GM23338 (cell line): ENCODE data around the gene KCNIP1. TPM values are rescaled to one million over a fixed set of nuclear protein-coding genes. Genes with fewer than 3 reads are reported as not detected.

ENCODE experiments used
- ATAC-seq: fragments of 200-7000 bp; cut with Tn5 transposase; 3 replicates; pipeline ENCODE4 v1.9.1; 2020
- DNase-seq: peaks from one replicate; pipeline ENCODE4 v3.0.0-alpha.2; 2015; ENCODE audit warnings: low spot score
- H2AFZ ChIP-seq: fragments of 200-600 bp; sonication (generic); 2 replicates; pipeline ENCODE4 v1.8.0; 2016; ENCODE audit warnings: antibody characterized with exemption, mild to moderate bottlenecking, moderate library complexity
- H3F3A ChIP-seq: fragments of 200-600 bp; sonication (generic); replicated peaks from 2 replicates; pipeline ENCODE4 v1.8.0; 2017; ENCODE audit warnings: antibody characterized with exemption, mixed run types, low read depth
- H3K27ac ChIP-seq: fragments of 200-600 bp; sonication (generic); 2 replicates; pipeline ENCODE4 v1.6.1; 2016; ENCODE audit warnings: low read depth
- H3K27me3 ChIP-seq: fragments of 200-600 bp; sonication (generic); 2 replicates; pipeline ENCODE4 v1.8.0; 2016; ENCODE audit warnings: mild to moderate bottlenecking, mixed run types, moderate library complexity; ENCODE audit not compliant: insufficient read depth
- H3K36me3 ChIP-seq: fragments of 200-600 bp; sonication (generic); 2 replicates; pipeline ENCODE4 v1.8.0; 2016; ENCODE audit warnings: mild to moderate bottlenecking; ENCODE audit not compliant: insufficient read depth
- H3K4me1 ChIP-seq: fragments of 200-600 bp; sonication (generic); 2 replicates; pipeline ENCODE4 v1.8.0; 2016; ENCODE audit warnings: mild to moderate bottlenecking, moderate library complexity; ENCODE audit not compliant: insufficient read depth
- H3K4me2 ChIP-seq: fragments of 200-600 bp; sonication (generic); 2 replicates; pipeline ENCODE4 v1.7.1; 2017; ENCODE audit warnings: mixed run types
- H3K4me3 ChIP-seq: fragments of 200-600 bp; sonication (generic); 2 replicates; pipeline ENCODE4 v1.6.1; 2016; ENCODE audit warnings: mixed run types
- H3K79me2 ChIP-seq: fragments of 200-600 bp; sonication (generic); replicated peaks from 2 replicates; pipeline ENCODE4 v1.8.0; 2017; ENCODE audit warnings: mild to moderate bottlenecking; ENCODE audit not compliant: insufficient read depth
- H3K9me2 ChIP-seq: fragments of 200-600 bp; sonication (generic); 2 replicates; pipeline ENCODE4 v1.8.0; 2017; ENCODE audit not compliant: insufficient read depth
- H4K20me1 ChIP-seq: fragments of 200-600 bp; sonication (generic); replicated peaks from 2 replicates; pipeline ENCODE4 v1.8.0; 2017; ENCODE audit warnings: mild to moderate bottlenecking; ENCODE audit not compliant: insufficient read depth
- H3K27ac Mint-ChIP-seq: 2 replicates; pipeline ENCODE4 v1.8.0; 2020; ENCODE audit warnings: inconsistent platforms, mild to moderate bottlenecking, moderate library complexity, mixed read lengths
- H3K27me3 Mint-ChIP-seq: 3 replicates; pipeline ENCODE4 v1.8.0; 2022; ENCODE audit warnings: low read depth, mild to moderate bottlenecking, moderate library complexity, mixed read lengths, inconsistent platforms; ENCODE audit not compliant: insufficient read depth, poor library complexity
- H3K36me3 Mint-ChIP-seq: 3 replicates; pipeline ENCODE4 v1.8.0; 2021; ENCODE audit warnings: low read depth, mild to moderate bottlenecking, inconsistent platforms, moderate library complexity, mixed read lengths
- H3K4me1 Mint-ChIP-seq: 3 replicates; pipeline ENCODE4 v1.8.0; 2020; ENCODE audit warnings: mild to moderate bottlenecking, inconsistent platforms, mixed read lengths
- H3K4me3 Mint-ChIP-seq: 3 replicates; pipeline ENCODE4 v1.8.0; 2021; ENCODE audit warnings: moderate library complexity, mild to moderate bottlenecking, inconsistent platforms, mixed read lengths
- H3K9me3 Mint-ChIP-seq: 3 replicates; pipeline ENCODE4 v1.8.0; 2020; ENCODE audit warnings: moderate library complexity, mild to moderate bottlenecking, inconsistent platforms, mixed read lengths
- CREB1 ChIP-seq: fragments of 250-450 bp; sonication (Bioruptor Pico); IDR thresholded peaks from 2 replicates; pipeline ENCODE4 v1.5.0; 2020; ENCODE audit warnings: low read depth, mild to moderate bottlenecking, moderate library complexity
- EZH2 ChIP-seq: fragments of 200-600 bp; sonication (generic); IDR thresholded peaks from one replicate; pipeline ENCODE4 v1.8.0; 2017; ENCODE audit warnings: antibody characterized with exemption, mild to moderate bottlenecking, low read depth; ENCODE audit not compliant: unreplicated experiment
- EZH2phosphoT487 ChIP-seq: fragments of 200-600 bp; sonication (generic); IDR thresholded peaks from one replicate; pipeline ENCODE4 v1.8.1; 2018; ENCODE audit warnings: antibody characterized with exemption; ENCODE audit not compliant: unreplicated experiment
- JUNB ChIP-seq: IDR thresholded peaks from one replicate; pipeline ENCODE4 v1.6.1; 2016; ENCODE audit warnings: antibody characterized with exemption; ENCODE audit not compliant: unreplicated experiment
- NANOG ChIP-seq: IDR thresholded peaks from 2 replicates; pipeline ENCODE4 v1.6.1; 2016; ENCODE audit warnings: antibody characterized with exemption, borderline replicate concordance
- POLR2AphosphoS5 ChIP-seq: IDR thresholded peaks from 2 replicates; pipeline ENCODE4 v1.6.1; 2016; ENCODE audit warnings: antibody characterized with exemption, low read depth
- STAT1 ChIP-seq: IDR thresholded peaks from one replicate; pipeline ENCODE4 v1.6.1; 2016; ENCODE audit warnings: antibody characterized with exemption; ENCODE audit not compliant: unreplicated experiment
- ZNF114 ChIP-seq: fragments of 250-450 bp; sonication (Bioruptor Pico); IDR thresholded peaks from 2 replicates; pipeline ENCODE4 v1.5.0; 2020; ENCODE audit warnings: mild to moderate bottlenecking, moderate library complexity
- ZNF331 ChIP-seq: fragments of 250-450 bp; sonication (Bioruptor Pico); IDR thresholded peaks from 2 replicates; pipeline ENCODE4 v1.5.0; 2020; ENCODE audit warnings: low read depth, mild to moderate bottlenecking, moderate library complexity
- polyA plus RNA-seq: library from polyadenylated mRNA; unstranded; fragments of >200 nt; fragmentation: Nextera tagmentation; extraction: Ambion mirVana; gene quantifications from 2 replicates; pipeline ENCODE4 v1.2.1, GENCODE V29; 2016
- total RNA-seq: library from RNA; depleted of rRNA; stranded (reverse); fragments of >200 nt; shearing (Covaris generic); gene quantifications from 2 replicates; pipeline ENCODE4 v1.2.3, GENCODE V29; 2014
- TF ChIP-seq, protein P1 (sequence below): fragments of 250-450 bp; sonication (Bioruptor Pico); IDR thresholded peaks from 2 replicates; pipeline ENCODE4 v1.5.0; 2020; ENCODE audit warnings: mild to moderate bottlenecking, moderate library complexity
- TF ChIP-seq, protein P2 (sequence below): IDR thresholded peaks from 2 replicates; pipeline ENCODE4 v1.6.1; 2016; ENCODE audit warnings: antibody characterized with exemption
- TF ChIP-seq, protein P3 (sequence below): IDR thresholded peaks from one replicate; pipeline ENCODE4 v1.6.1; 2018; ENCODE audit warnings: antibody characterized with exemption; ENCODE audit not compliant: unreplicated experiment
- TF ChIP-seq, protein P4 (sequence below), 2 experiments: fragments of 200-600 bp in 1 of 2; sonication (generic) in 1 of 2; conservative IDR thresholded peaks; 2 replicates each; pipeline versions ENCODE4 v1.5.1 to v1.6.1; 2016 to 2017; ENCODE audit warnings: antibody characterized with exemption in 2 of 2, low read depth in 2 of 2, mild to moderate bottlenecking in 2 of 2, moderate library complexity in 1 of 2

KCNIP1 gene
- total and polyA plus RNA-seq, 2 experiments from 2014 or later = 0.31 to 0.87 TPM

DNA sequence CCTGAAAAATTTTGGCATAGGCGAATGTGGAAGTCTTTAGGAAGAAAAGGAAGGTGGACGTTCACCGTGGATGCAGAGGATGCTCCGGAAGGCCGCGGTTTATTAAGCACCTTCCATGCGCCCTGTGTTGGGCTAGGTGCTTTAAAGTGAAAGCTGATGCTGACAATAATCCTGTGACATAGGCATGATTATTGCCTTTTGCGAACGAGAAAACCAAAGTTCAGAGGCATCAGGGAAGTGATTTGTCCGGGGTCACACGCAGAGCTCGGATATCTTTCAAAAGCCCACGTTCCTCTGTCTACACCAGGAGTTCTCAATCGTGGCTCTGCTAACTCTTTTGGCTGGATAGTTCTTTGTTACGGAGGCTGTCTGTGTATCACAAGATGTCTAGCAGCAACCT is 267.7 kb downstream of the KCNIP1 start:
- Histone ChIP-seq H3K36me3 (no peaks in the 10 kb centered on the region), H3K4me1 (peaks cover 21% of the 10 kb centered on the region), H3F3A (no peaks in the 10 kb centered on the region), H4K20me1 (no peaks in the 10 kb centered on the region), H3K27ac (no peak overlapping the region), H3K27me3 (no peaks in the 10 kb centered on the region), H2AFZ (no peak overlapping the region), H3K4me2 (no peak overlapping the region), H3K79me2 (no peaks in the 10 kb centered on the region), H3K4me3 (no peak overlapping the region), H3K9me2 (peaks cover 8% of the 10 kb centered on the region; the same call in 1 of the 2 replicates)
- no peak for DNase-seq
- no peak for ATAC-seq
- TF ChIP-seq EZH2 = no peak
- no peak for TF ChIP-seq EZH2phosphoT487
- TF ChIP-seq CREB1 = no peak
- no peak for TF ChIP-seq NANOG
- TF ChIP-seq ZNF114 = no peak
- no peak for TF ChIP-seq ZNF331 (CRISPR knock-in tag)
- TF ChIP-seq JUNB = no peak
- TF ChIP-seq, protein P1, sequence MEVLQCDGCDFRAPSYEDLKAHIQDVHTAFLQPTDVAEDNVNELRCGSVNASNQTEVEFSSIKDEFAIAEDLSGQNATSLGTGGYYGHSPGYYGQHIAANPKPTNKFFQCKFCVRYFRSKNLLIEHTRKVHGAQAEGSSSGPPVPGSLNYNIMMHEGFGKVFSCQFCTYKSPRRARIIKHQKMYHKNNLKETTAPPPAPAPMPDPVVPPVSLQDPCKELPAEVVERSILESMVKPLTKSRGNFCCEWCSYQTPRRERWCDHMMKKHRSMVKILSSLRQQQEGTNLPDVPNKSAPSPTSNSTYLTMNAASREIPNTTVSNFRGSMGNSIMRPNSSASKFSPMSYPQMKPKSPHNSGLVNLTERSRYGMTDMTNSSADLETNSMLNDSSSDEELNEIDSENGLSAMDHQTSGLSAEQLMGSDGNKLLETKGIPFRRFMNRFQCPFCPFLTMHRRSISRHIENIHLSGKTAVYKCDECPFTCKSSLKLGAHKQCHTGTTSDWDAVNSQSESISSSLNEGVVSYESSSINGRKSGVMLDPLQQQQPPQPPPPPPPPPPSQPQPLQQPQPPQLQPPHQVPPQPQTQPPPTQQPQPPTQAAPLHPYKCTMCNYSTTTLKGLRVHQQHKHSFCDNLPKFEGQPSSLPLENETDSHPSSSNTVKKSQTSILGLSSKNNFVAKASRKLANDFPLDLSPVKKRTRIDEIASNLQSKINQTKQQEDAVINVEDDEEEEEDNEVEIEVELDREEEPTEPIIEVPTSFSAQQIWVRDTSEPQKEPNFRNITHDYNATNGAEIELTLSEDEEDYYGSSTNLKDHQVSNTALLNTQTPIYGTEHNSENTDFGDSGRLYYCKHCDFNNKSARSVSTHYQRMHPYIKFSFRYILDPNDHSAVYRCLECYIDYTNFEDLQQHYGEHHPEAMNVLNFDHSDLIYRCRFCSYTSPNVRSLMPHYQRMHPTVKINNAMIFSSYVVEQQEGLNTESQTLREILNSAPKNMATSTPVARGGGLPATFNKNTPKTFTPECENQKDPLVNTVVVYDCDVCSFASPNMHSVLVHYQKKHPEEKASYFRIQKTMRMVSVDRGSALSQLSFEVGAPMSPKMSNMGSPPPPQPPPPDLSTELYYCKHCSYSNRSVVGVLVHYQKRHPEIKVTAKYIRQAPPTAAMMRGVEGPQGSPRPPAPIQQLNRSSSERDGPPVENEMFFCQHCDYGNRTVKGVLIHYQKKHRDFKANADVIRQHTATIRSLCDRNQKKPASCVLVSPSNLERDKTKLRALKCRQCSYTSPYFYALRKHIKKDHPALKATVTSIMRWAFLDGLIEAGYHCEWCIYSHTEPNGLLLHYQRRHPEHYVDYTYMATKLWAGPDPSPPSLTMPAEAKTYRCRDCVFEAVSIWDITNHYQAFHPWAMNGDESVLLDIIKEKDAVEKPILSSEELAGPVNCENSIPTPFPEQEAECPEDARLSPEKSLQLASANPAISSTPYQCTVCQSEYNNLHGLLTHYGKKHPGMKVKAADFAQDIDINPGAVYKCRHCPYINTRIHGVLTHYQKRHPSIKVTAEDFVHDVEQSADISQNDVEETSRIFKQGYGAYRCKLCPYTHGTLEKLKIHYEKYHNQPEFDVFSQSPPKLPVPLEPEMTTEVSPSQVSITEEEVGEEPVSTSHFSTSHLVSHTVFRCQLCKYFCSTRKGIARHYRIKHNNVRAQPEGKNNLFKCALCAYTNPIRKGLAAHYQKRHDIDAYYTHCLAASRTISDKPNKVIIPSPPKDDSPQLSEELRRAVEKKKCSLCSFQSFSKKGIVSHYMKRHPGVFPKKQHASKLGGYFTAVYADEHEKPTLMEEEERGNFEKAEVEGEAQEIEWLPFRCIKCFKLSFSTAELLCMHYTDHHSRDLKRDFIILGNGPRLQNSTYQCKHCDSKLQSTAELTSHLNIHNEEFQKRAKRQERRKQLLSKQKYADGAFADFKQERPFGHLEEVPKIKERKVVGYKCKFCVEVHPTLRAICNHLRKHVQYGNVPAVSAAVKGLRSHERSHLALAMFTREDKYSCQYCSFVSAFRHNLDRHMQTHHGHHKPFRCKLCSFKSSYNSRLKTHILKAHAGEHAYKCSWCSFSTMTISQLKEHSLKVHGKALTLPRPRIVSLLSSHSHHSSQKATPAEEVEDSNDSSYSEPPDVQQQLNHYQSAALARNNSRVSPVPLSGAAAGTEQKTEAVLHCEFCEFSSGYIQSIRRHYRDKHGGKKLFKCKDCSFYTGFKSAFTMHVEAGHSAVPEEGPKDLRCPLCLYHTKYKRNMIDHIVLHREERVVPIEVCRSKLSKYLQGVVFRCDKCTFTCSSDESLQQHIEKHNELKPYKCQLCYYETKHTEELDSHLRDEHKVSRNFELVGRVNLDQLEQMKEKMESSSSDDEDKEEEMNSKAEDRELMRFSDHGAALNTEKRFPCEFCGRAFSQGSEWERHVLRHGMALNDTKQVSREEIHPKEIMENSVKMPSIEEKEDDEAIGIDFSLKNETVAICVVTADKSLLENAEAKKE (CRISPR knock-in tag) = no peak
- TF ChIP-seq, protein P2, sequence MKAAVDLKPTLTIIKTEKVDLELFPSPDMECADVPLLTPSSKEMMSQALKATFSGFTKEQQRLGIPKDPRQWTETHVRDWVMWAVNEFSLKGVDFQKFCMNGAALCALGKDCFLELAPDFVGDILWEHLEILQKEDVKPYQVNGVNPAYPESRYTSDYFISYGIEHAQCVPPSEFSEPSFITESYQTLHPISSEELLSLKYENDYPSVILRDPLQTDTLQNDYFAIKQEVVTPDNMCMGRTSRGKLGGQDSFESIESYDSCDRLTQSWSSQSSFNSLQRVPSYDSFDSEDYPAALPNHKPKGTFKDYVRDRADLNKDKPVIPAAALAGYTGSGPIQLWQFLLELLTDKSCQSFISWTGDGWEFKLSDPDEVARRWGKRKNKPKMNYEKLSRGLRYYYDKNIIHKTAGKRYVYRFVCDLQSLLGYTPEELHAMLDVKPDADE = no peak
- no peak for TF ChIP-seq POLR2AphosphoS5
- TF ChIP-seq STAT1 = no peak
- TF ChIP-seq, protein P3, sequence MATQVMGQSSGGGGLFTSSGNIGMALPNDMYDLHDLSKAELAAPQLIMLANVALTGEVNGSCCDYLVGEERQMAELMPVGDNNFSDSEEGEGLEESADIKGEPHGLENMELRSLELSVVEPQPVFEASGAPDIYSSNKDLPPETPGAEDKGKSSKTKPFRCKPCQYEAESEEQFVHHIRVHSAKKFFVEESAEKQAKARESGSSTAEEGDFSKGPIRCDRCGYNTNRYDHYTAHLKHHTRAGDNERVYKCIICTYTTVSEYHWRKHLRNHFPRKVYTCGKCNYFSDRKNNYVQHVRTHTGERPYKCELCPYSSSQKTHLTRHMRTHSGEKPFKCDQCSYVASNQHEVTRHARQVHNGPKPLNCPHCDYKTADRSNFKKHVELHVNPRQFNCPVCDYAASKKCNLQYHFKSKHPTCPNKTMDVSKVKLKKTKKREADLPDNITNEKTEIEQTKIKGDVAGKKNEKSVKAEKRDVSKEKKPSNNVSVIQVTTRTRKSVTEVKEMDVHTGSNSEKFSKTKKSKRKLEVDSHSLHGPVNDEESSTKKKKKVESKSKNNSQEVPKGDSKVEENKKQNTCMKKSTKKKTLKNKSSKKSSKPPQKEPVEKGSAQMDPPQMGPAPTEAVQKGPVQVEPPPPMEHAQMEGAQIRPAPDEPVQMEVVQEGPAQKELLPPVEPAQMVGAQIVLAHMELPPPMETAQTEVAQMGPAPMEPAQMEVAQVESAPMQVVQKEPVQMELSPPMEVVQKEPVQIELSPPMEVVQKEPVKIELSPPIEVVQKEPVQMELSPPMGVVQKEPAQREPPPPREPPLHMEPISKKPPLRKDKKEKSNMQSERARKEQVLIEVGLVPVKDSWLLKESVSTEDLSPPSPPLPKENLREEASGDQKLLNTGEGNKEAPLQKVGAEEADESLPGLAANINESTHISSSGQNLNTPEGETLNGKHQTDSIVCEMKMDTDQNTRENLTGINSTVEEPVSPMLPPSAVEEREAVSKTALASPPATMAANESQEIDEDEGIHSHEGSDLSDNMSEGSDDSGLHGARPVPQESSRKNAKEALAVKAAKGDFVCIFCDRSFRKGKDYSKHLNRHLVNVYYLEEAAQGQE = no peak
- TF ChIP-seq, protein P4, sequence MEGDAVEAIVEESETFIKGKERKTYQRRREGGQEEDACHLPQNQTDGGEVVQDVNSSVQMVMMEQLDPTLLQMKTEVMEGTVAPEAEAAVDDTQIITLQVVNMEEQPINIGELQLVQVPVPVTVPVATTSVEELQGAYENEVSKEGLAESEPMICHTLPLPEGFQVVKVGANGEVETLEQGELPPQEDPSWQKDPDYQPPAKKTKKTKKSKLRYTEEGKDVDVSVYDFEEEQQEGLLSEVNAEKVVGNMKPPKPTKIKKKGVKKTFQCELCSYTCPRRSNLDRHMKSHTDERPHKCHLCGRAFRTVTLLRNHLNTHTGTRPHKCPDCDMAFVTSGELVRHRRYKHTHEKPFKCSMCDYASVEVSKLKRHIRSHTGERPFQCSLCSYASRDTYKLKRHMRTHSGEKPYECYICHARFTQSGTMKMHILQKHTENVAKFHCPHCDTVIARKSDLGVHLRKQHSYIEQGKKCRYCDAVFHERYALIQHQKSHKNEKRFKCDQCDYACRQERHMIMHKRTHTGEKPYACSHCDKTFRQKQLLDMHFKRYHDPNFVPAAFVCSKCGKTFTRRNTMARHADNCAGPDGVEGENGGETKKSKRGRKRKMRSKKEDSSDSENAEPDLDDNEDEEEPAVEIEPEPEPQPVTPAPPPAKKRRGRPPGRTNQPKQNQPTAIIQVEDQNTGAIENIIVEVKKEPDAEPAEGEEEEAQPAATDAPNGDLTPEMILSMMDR (conservative IDR thresholded peaks at IDR 0.05; ENCODE audit: low read depth in 2 of 2) = no peak
- no peaks in the 10 kb centered on the region for H3K9me3 Mint-ChIP-seq
- peaks cover 3% of the 10 kb centered on the region for H3K27me3 Mint-ChIP-seq
- peaks cover 40% of the 10 kb centered on the region for H3K4me1 Mint-ChIP-seq
- peaks cover 3% of the 10 kb centered on the region; the same call in 1 of the 3 replicates for H3K36me3 Mint-ChIP-seq
- H3K27ac Mint-ChIP-seq = no peak overlapping the region
- H3K4me3 Mint-ChIP-seq = no peak overlapping the region
